ENCODE measurements around the gene CFAP73.

DNA sequence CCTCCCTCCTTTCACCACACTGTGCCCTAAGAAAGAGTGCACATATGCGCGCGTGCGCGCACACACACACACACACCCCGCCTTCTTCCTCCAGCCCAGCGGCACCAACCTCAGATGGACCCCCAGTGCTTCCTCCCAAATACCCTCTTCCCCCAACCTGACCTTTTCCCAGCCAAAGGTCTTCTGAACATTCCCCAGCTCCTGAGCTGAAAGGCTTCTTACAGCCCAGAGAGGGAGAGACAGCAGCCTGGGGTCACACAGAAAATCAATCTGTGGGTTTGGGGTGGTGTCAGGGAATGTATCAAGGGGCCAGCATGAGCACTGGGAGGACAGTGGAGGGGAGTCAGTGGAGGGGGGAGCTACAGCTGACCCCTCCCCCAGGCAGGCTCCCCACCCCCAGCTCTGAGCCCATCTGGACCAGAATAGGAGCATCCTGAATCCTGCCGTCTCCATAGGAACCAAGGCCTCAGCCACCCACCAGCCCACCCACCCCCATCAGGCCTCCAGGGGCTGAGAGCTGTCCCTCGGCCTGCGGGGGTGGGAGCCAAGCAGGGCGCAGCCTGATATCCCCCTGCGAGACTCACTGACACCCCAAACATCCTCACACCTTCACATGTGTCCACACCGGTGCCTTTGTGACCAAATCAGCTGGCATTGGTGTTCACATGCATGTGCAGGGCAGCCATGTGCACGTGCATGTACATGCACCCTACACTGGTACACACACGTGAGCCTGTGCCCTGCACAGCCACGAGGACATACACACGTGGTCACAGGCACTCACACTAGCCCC lies 19.7 kb upstream of the CFAP73 start:
- TF ChIP-seq, protein P1, sequence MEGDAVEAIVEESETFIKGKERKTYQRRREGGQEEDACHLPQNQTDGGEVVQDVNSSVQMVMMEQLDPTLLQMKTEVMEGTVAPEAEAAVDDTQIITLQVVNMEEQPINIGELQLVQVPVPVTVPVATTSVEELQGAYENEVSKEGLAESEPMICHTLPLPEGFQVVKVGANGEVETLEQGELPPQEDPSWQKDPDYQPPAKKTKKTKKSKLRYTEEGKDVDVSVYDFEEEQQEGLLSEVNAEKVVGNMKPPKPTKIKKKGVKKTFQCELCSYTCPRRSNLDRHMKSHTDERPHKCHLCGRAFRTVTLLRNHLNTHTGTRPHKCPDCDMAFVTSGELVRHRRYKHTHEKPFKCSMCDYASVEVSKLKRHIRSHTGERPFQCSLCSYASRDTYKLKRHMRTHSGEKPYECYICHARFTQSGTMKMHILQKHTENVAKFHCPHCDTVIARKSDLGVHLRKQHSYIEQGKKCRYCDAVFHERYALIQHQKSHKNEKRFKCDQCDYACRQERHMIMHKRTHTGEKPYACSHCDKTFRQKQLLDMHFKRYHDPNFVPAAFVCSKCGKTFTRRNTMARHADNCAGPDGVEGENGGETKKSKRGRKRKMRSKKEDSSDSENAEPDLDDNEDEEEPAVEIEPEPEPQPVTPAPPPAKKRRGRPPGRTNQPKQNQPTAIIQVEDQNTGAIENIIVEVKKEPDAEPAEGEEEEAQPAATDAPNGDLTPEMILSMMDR (IDR thresholded peaks at IDR 0.05), result no peak
- TF ChIP-seq POLR2A (IDR thresholded peaks at IDR 0.05), result no peak
